Measurements from ENCODE around the gene WHRN. TPM values are rescaled to one million over a fixed set of nuclear protein-coding genes. Genes with fewer than 3 reads are reported as not detected.
A peak's percentile ranks its signal among the peaks of the same experiment; 100 is the strongest.

Gene WHRN
- polyA plus RNA-seq, 1 donor (not counting 4 experiments of a cell fraction or from before 2014, with no cell fraction given) = 1.2 TPM

GRCh38 chr9:114386361-114386885 lies 118.8 kb downstream of the WHRN start:
- TF ChIP-seq EZH2 (IDR thresholded peaks at IDR 0.05; ENCODE audit: low read length) (no peak), CTCF (optimal IDR thresholded peaks at IDR 0.05 in 1 of 3, IDR thresholded peaks at IDR 0.05 in 1 of 3, conservative IDR thresholded peaks at IDR 0.05 in 1 of 3; ENCODE audit: extremely low read depth in 1 of 3, insufficient read depth in 2 of 3, low read length in 3 of 3) (no peak)
- Histone ChIP-seq H3K4me2 (ENCODE audit: control insufficient read depth, extremely low read depth, insufficient read depth, low read depth, low read length) (no peak overlapping the region), H3K36me3 (ENCODE audit: control insufficient read depth in 2 of 2, extremely low read depth in 1 of 2, insufficient read depth in 2 of 2, low read length in 2 of 2) (no peaks in the 10 kb centered on the region), H3K9me3 (ENCODE audit: control insufficient read depth, low read depth, low read length) (no peaks in the 10 kb centered on the region), H2AFZ (ENCODE audit: control insufficient read depth, low read length) (no peak overlapping the region), H3K9me1 (ENCODE audit: control insufficient read depth, extremely low read depth, insufficient read depth, low read length) (no peaks in the 10 kb centered on the region), H3K27ac (ENCODE audit: control insufficient read depth, insufficient read depth, low read length) (no peak overlapping the region), H3K4me1 (ENCODE audit: control insufficient read depth, extremely low read depth, insufficient read depth, low read length) (peaks cover 22% of the 10 kb centered on the region), H3K9ac (ENCODE audit: control insufficient read depth, extremely low read depth, insufficient read depth, low read length) (no peak overlapping the region), H3K4me3 (ENCODE audit: control insufficient read depth in 2 of 3, extremely low read depth in 1 of 3, insufficient read depth in 2 of 3, low read depth in 1 of 3, low read length in 3 of 3) (no peak overlapping the region), H3K27me3 (ENCODE audit: control insufficient read depth, extremely low read depth, insufficient read depth, low read length) (no peaks in the 10 kb centered on the region), H4K20me1 (ENCODE audit: control insufficient read depth, extremely low read depth, insufficient read depth, low read length) (no peaks in the 10 kb centered on the region), H3K79me2 (ENCODE audit: control insufficient read depth, insufficient read depth, low read length) (no peaks in the 10 kb centered on the region)
- DNase-seq (ENCODE audit: low read depth, low spot score) (no peak), FAIRE-seq (no peak)
- dilution Hi-C loops (cut with MboI; ENCODE audit: extremely low pct_ligation_motif_present, low sequenced_read_pairs) = no loop called here

- FAIRE-seq = peak; percentile 99
- peak overlapping the region; percentile 20 for H2AFZ ChIP-seq (ENCODE audit: control insufficient read depth, low read length)
- H3K4me2 ChIP-seq (ENCODE audit: control insufficient read depth, extremely low read depth, insufficient read depth, low read depth, low read length) = peak overlapping the region; percentile 67
- H3K9ac ChIP-seq (ENCODE audit: control insufficient read depth, extremely low read depth, insufficient read depth, low read length) = peak overlapping the region; percentile 57
- no peaks in the 10 kb centered on the region for H3K9me3 ChIP-seq (ENCODE audit: control insufficient read depth, low read depth, low read length)
- no peaks in the 10 kb centered on the region for H3K27me3 ChIP-seq (ENCODE audit: control insufficient read depth, extremely low read depth, insufficient read depth, low read length)
- no peaks in the 10 kb centered on the region for H4K20me1 ChIP-seq (ENCODE audit: control insufficient read depth, extremely low read depth, insufficient read depth, low read length)
- H3K27ac ChIP-seq (ENCODE audit: control insufficient read depth, insufficient read depth, low read length) = peak overlapping the region; percentile 82
- DNase-seq (ENCODE audit: low read depth, low spot score) = peak; percentile 93
- TF ChIP-seq CTCF (optimal IDR thresholded peaks at IDR 0.05 in 1 of 3, IDR thresholded peaks at IDR 0.05 in 1 of 3, conservative IDR thresholded peaks at IDR 0.05 in 1 of 3; ENCODE audit: extremely low read depth in 1 of 3, insufficient read depth in 2 of 3, low read length in 3 of 3) (no peak), EZH2 (IDR thresholded peaks at IDR 0.05; ENCODE audit: low read length) (no peak)
- no peaks in the 10 kb centered on the region for H3K9me1 ChIP-seq (ENCODE audit: control insufficient read depth, extremely low read depth, insufficient read depth, low read length)
- H3K36me3 ChIP-seq (ENCODE audit: control insufficient read depth in 2 of 2, extremely low read depth in 1 of 2, insufficient read depth in 2 of 2, low read length in 2 of 2) = no peaks in the 10 kb centered on the region
- dilution Hi-C loops (cut with MboI; ENCODE audit: extremely low pct_ligation_motif_present, low sequenced_read_pairs) = no loop called here
- H3K79me2 ChIP-seq (ENCODE audit: control insufficient read depth, insufficient read depth, low read length) = no peaks in the 10 kb centered on the region
- H3K4me3 ChIP-seq (ENCODE audit: control insufficient read depth in 2 of 3, extremely low read depth in 1 of 3, insufficient read depth in 2 of 3, low read depth in 1 of 3, low read length in 3 of 3) = no peak overlapping the region
- H3K4me1 ChIP-seq (ENCODE audit: control insufficient read depth, extremely low read depth, insufficient read depth, low read length) = peaks cover 22% of the 10 kb centered on the region
These were observed 119.7 kb downstream of the WHRN start for GRCh38 chr9:114385397-114386181.

All from keratinocyte (primary cell).